Measurements from ENCODE around the gene CEACAM18.

DNA sequence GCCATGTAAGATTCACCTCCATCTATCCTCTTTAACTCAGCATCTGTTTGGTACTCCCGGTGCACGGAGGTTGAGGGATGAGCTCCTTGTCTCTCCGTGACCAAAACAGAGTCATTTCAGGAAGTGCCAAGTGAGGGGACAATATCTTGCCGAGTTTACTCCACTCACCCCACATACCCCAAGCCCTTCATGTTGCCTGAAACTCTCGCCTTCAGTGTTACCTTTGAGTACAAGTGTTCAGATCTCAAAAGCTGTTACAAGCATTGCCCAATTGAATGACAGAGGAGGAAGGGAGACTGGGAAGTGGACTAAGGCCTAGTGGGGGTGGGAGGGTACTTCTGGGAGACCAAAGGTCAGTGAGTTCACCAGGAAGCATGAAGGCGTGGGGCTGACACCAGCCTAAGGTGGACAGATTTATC is 29.3 kb downstream of the CEACAM18 start:
- TF ChIP-seq, protein P1, sequence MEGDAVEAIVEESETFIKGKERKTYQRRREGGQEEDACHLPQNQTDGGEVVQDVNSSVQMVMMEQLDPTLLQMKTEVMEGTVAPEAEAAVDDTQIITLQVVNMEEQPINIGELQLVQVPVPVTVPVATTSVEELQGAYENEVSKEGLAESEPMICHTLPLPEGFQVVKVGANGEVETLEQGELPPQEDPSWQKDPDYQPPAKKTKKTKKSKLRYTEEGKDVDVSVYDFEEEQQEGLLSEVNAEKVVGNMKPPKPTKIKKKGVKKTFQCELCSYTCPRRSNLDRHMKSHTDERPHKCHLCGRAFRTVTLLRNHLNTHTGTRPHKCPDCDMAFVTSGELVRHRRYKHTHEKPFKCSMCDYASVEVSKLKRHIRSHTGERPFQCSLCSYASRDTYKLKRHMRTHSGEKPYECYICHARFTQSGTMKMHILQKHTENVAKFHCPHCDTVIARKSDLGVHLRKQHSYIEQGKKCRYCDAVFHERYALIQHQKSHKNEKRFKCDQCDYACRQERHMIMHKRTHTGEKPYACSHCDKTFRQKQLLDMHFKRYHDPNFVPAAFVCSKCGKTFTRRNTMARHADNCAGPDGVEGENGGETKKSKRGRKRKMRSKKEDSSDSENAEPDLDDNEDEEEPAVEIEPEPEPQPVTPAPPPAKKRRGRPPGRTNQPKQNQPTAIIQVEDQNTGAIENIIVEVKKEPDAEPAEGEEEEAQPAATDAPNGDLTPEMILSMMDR (IDR thresholded peaks at IDR 0.05; ENCODE audit: borderline replicate concordance, extremely low read depth, low read length, poor library complexity, severe bottlenecking), result no peak
- TF ChIP-seq EZH2 (IDR thresholded peaks at IDR 0.05; ENCODE audit: borderline replicate concordance, low read depth, low read length, severe bottlenecking), result no peak

All from DND-41 (cell line).